Brain microvascular endothelial cell (primary cell): ENCODE measurements around the gene KCNN3.
"Not testable (repeated sequence)": the region's sequence is repeated elsewhere in the genome, so short reads cannot be mapped to it uniquely, and the experiment has no call there.

Experiments used
- DNase-seq: peaks from one replicate; pipeline ENCODE4 v3.0.0-alpha.2; 2020
- H3K27ac ChIP-seq: fragments of 250-450 bp; sonication (Bioruptor Pico); 2 replicates; pipeline ENCODE4 v1.5.1; 2020; ENCODE audit warnings: mild to moderate bottlenecking, moderate library complexity
- H3K27me3 ChIP-seq: fragments of 250-450 bp; sonication (Bioruptor Pico); replicated peaks from 2 replicates; pipeline ENCODE4 v1.5.1; 2020; ENCODE audit warnings: mild to moderate bottlenecking
- H3K36me3 ChIP-seq: fragments of 250-450 bp; sonication (Bioruptor Pico); replicated peaks from 2 replicates; pipeline ENCODE4 v1.5.1; 2020; ENCODE audit warnings: mild to moderate bottlenecking
- H3K4me3 ChIP-seq: 2 replicates; pipeline ENCODE4 v1.5.1; 2011; ENCODE audit warnings: low read depth, mild to moderate bottlenecking, control low read depth, low read length, moderate library complexity
- CTCF ChIP-seq: IDR thresholded peaks from 2 replicates; pipeline ENCODE4 v1.5.1; 2011; ENCODE audit warnings: low read depth, mild to moderate bottlenecking, moderate library complexity, low read length, control low read depth, inconsistent platforms; ENCODE audit errors: missing control alignments
- in situ Hi-C: cut with HindIII; loops from 2 replicates; pipeline ENCODE4 v1.10.0; 2017; ENCODE audit warnings: low sequenced_read_pairs, low pct_ligation_motif_present

Gene KCNN3

GRCh38 chr1:154908937-154909336 is 38.9 kb upstream of the KCNN3 start:
- H3K36me3 ChIP-seq = no peaks in the 10 kb centered on the region
- H3K27me3 ChIP-seq = no peaks in the 10 kb centered on the region
- no peak overlapping the region for H3K27ac ChIP-seq
- DNase-seq = no peak
- in situ Hi-C loops = no loop called here
- no peak overlapping the region for H3K4me3 ChIP-seq
- no peak for TF ChIP-seq CTCF

- H3K27me3 ChIP-seq, H3K27ac ChIP-seq, H3K4me3 ChIP-seq, H3K36me3 ChIP-seq, in situ Hi-C loops: not testable (repeated sequence)
- DNase-seq = peak; percentile 12
Measured at GRCh38 chr1:154908129-154908528, 38.0 kb upstream of the KCNN3 start.

DNA sequence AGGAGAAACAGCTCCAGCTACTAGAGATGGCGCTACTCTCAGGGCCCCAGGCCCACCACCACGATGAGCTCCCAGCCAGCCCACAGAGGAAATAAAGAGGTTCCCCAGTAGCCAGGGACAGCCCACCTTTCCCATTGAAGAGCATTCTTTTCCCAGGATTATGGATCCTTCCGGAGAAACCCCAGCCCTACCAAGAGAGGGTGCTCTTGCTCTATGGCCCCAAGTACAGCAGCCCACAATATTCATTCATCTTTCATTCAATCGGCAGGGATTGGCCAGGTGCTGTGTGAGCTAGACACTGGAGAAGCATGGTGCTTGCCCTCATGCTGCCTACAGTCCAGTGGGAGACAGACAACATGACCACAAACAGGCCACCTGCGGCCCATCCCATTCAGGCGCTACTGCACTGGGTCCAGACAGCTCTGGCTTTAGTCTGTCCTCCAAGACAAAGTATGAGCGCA is 36.6 kb upstream of the KCNN3 start:
- Histone ChIP-seq H3K36me3 (no peaks in the 10 kb centered on the region), H3K4me3 (no peak overlapping the region), H3K27me3 (no peaks in the 10 kb centered on the region), H3K27ac (no peak overlapping the region)
- peak; percentile 49 for TF ChIP-seq CTCF
- no peak for DNase-seq
- in situ Hi-C loops = no loop called here

- in situ Hi-C loops = no loop called here
- Histone ChIP-seq H3K36me3 (no peaks in the 10 kb centered on the region), H3K4me3 (no peak overlapping the region), H3K27ac (no peak overlapping the region), H3K27me3 (no peaks in the 10 kb centered on the region)
- no peak for TF ChIP-seq CTCF
- no peak for DNase-seq
Measured at GRCh38 chr1:154902938-154903566, 33.0 kb upstream of the KCNN3 start.

GRCh38 chr1:154901591-154901990 is 31.5 kb upstream of the KCNN3 start:
- no peaks in the 10 kb centered on the region for H3K27me3 ChIP-seq
- no peak overlapping the region for H3K4me3 ChIP-seq
- DNase-seq = no peak
- no peaks in the 10 kb centered on the region for H3K36me3 ChIP-seq
- in situ Hi-C loops = no loop called here
- no peak for TF ChIP-seq CTCF
- no peak overlapping the region for H3K27ac ChIP-seq

GRCh38 chr1:154899041-154899440 is 29.0 kb upstream of the KCNN3 start:
- H3K36me3 ChIP-seq = no peaks in the 10 kb centered on the region
- H3K27me3 ChIP-seq = peaks cover 1% of the 10 kb centered on the region
- no peak for TF ChIP-seq CTCF
- H3K27ac ChIP-seq = no peak overlapping the region
- DNase-seq = no peak
- in situ Hi-C loops = no loop called here
- H3K4me3 ChIP-seq = no peak overlapping the region
